ENCODE results near the gene RNF26.
A peak's percentile ranks its signal among the peaks of the same experiment; 100 is the strongest.
"Not testable (repeated sequence)": the region's sequence is repeated elsewhere in the genome, so short reads cannot be mapped to it uniquely, and the experiment has no call there.

The RNF26 gene

GRCh38 chr11:119371778-119372182 is 37.5 kb downstream of the RNF26 start:
- no peak for DNase-seq

DNA sequence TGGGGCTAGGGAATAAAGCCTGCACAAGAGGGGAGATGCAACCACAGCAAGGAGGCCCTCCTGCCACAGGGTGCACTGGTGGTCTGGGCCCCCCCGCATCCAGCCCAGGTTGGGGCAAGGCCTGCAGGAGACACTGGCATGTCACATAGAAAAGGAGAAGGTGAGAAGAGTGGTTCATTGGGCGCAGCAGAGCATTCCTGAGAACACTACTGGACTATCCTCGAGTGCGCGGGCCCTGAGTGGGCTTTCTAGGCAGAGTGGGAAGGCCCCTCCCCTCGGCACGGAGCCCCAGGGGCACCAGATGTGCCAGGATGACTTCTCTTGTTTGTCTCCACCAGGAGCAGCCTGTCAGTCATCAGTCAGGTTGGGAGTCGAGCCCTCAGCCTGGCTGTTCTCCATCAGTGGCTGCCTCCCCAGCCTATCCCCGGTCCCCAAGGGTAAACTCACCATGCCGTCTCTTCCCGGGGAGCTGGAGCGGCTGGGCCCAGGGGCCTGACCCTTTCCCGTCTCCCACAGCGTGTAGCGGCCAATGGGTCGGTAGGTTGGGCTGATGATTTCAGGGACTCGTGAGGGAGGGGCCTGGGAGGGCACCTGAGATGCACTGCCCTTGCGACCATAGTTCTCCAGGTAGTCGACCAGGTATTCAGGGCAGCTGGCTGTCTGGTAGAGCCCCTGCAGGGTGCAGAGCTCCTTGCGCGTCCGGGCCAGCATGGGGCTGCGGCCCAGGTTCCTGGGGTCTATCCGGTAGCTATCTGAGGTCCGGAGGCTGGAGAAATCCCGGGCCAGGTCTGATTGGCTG is 38.1 kb downstream of the RNF26 start:
- no peak for DNase-seq

GRCh38 chr11:119373059-119373920 is 39.0 kb downstream of the RNF26 start:
- no peak for DNase-seq

GRCh38 chr11:119373921-119374631 is 39.7 kb downstream of the RNF26 start:
- DNase-seq, result peak; percentile 61

GRCh38 chr11:119374632-119375336 is 40.5 kb downstream of the RNF26 start:
- DNase-seq, result no peak

DNA sequence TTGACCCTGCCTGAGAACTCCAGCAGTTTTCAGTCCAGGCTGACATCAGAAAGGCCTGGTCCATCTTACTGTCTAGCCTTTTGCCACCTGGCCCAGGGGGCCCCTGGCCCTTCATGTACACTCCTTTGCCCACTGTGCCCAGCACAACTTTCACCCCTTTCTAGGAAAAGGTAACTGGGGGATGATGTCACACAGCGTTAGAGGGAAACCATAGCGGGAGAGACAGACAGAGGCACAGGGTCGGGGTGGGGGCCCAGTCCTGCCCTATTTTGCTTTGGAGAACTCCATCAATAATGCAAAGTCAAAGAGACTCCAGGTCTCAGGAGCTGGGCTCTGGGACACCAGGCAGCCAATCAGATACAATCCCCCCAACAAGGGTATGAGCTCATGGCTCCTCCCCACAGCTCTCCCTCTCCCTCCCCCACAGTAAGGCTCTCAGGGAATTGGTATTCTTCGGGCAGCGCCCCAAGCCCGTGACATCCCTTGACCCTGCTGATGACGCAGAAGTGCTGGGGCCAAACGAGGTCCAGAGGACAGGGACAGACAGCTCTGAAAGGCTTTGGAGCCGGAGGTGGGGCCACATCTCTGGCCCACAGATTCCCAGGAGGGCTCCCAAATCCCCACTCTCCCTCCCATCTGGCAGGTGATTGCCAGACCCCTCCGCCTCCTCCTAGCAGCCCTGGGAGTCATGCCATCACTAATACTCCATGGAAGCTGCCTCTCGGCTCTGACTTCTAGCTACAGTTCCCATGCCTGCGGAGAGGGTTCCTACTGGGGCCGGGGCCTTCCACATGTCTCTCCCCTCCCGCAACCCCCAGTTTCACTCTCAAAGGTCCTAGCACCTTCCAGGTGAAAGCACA is 41.2 kb downstream of the RNF26 start:
- no peak for DNase-seq

GRCh38 chr11:119376197-119376847 is 42.0 kb downstream of the RNF26 start:
- DNase-seq, result no peak

- no peak for DNase-seq
Measured at GRCh38 chr11:119377112-119377901, 43.0 kb downstream of the RNF26 start.

- DNase-seq, result no peak
Measured at GRCh38 chr11:119377961-119378667, 43.8 kb downstream of the RNF26 start.

- no peak for DNase-seq
Measured at GRCh38 chr11:119378851-119379465, 44.6 kb downstream of the RNF26 start.

- DNase-seq, result no peak
Measured at GRCh38 chr11:119380160-119380826, 46.0 kb downstream of the RNF26 start.

- no peak for DNase-seq
Measured at GRCh38 chr11:119380827-119381180, 46.5 kb downstream of the RNF26 start.

DNA sequence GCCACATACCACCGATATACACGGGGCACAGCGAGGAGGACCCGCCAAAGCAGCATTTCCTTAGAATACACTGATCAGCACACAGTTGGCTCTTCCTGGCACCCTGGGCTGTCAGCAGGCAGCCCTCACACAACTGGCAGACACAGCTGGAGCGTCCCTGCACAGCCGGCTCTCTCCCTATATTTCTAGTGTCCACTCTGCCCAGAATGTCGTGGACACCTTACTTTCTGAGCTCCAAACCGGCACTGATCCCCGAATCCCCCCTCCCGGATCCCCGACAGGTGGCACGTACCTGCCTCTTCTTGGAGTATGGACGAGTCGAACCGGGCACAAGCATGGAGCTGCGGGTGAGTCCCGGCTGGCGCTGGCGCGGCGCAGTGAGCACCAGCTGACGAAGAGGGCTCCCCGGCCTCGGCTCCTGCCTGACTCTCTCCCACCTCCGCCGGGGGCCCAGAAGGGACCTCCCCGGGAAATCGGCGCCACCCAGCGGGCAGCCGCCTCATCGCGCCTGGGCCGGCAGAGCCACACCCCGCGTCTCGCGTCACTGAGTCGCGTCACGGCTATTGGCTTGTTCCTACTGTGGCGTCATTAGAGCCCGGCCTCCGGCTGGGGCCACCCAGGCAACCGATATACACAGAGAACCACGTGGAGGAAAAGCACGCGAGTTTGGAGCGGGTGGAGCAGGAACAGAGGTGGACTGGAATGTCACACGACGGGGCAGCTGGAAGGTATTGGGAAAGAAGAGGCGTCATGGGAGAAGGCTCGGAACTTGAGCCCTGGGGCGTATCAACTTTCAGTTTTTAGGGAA is 47.1 kb downstream of the RNF26 start, which contains the start of gene USP2:
TSS of gene USP2 (minus strand) at position 510 of the 808 bp plus-strand sequence. CDS start 8,210 bp downstream, outside the sequence.
- peak; percentile 98 for DNase-seq

- DNase-seq, result no peak
Measured at GRCh38 chr11:119382101-119382500, 47.8 kb downstream of the RNF26 start.

DNA sequence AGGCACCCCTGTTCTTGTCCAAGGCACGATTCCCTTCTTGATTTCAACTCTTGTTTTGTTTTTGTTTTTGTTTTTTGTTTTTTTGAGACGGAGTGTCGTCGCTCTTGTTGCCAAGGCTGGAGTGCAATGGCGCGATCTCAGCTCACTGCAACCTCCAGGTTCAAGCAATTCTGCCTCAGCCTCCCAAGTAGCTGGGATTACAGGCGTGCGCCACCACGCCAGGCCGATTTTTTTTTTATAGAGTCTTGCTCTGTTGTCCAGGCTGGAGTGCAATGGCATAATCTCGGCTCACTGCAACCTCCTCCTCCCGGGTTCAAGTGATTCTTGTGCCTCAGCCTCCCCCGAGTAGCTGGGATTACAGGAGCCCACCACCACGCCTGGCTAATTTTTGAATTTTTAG is 48.2 kb downstream of the RNF26 start:
- DNase-seq, result not testable (repeated sequence)

DNA sequence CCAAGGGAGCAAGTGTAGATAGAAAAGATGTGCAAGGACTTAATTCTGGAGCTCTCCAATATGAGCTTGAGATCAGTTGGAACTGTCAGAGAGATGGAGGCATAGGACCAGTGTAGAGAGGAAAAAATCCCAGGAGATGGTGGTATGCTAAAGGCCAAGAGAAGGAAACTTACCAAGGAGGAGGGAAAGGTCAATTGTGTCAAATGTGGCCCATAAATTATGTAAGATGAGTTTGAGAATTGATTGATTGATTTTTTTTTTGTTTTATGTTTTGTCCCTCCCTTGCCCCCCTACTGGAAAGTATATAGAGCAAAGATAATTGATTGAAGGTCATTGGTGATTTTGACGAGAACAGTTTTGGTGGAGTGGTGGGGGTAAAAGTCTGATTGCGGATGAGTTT is 50.0 kb downstream of the RNF26 start:
- no peak for DNase-seq
